Dermis lymphatic vessel endothelial cell (primary cell): ENCODE measurements around the gene TBK1. TPM values are rescaled to one million over a fixed set of nuclear protein-coding genes. Genes with fewer than 3 reads are reported as not detected.

Experiments
- total RNA-seq: library from RNA; depleted of rRNA; stranded (reverse); fragments of >200 nt; gene quantifications from 2 replicates; pipeline ENCODE4 v1.2.1, GENCODE V29; 2014

The TBK1 gene
- total RNA-seq, result 31.5 and 39.2 TPM in 2 replicates

DNA sequence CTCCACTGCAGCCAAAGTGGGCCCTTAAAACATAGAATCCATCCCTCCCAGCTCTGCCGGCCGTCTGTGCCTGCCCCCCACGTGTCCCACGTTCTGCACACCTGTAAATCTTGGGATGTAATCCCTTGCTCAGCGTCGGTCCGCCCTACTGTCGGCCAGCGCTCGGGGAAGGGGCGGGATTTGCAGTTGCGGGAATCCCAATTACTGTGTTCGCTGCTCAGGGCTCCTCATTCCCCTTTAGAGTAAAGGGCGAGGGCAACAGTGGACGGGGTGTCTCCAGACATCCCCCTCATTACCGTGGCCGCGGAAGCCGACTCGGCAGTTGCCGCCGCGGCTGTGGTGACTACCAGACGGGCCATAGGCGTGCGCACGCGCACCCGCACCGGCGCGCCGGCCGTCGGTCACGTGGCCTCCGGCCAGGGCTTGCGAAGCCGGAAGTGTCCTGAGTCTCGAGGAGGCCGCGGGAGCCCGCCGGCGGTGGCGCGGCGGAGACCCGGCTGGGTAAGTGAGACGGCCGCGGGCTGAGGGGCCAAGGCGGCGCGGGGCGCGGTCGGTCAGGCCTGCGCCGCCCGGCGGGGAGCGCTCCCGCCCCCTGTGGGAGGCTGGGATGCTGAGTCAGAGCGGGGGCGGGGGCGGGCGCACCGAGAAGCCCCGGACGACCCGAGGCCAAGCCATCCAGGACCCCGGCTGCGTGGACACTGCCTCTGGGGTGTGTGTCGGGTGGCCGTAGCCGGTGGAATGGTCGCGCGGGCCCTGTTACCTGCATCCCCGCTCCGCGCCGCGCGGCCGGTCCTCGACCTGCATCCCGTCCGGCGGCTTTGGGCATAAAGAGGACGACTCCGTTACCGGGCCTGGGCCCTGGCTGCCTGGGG is at the start of gene TBK1:
TBK1 (plus strand) TSS at position 434 of the 872 bp plus-strand sequence. CDS start 3,751 bp downstream, outside the sequence.

DNA sequence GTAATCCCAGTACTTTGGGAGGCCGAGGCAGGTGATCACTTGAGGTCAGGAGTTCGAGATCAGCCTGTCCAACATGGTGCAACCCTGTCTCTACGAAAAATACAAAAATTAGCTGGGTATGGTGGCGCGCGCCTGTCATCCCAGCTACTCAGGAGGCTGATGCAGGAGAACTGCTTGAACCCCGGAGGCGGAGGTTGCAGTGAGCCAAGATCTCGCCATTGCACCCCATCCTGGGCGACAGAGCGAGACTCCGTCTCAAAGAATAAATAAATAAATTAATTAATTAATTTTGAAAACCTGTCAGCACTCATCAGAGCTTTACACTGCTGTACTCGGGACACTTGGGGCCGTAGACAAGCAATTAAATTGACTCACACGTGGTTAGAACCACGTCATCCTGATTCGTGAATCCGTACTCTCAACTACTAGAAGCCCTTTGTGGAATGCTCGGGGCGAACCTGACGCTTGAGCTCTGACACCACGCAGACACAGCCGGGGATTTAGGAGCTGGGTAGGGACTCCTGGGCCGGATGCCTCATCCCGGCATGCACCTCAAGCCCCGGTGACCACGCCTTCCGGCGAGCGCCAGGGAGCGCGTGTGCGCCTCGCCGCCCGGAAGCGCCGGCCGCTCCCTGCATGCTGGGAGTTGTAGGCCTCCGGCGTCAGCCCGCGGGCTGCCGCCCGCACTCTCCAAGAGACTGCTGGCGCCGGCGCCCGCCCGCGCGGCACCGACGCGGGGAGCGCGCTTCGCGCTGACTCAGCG is 48.0 kb upstream of the TBK1 start, which contains the start of gene XPOT:
XPOT (plus strand) TSS at position 686 of the 763 bp plus-strand sequence. CDS start 5,644 bp downstream, outside the sequence.

Other genes with a start within 250 kb of the TBK1 start
- gene KICS2, start 229.8 kb upstream of the TBK1 start, total RNA-seq, result 2.6 and 5.3 TPM in 2 replicates
- not detected in 2 replicates for gene C12orf56, start 61.4 kb upstream of the TBK1 start, total RNA-seq
- 38.1 and 59.0 TPM in 2 replicates for gene XPOT, start 47.7 kb upstream of the TBK1 start, total RNA-seq
- gene RASSF3, start 158.4 kb downstream of the TBK1 start, total RNA-seq, result 14.1 and 17.2 TPM in 2 replicates